Loucy (cell line): ENCODE measurements around the gene LTA.

ENCODE experiments used
- H2AFZ ChIP-seq: fragments of 200-600 bp; sonication (generic); 2 replicates; pipeline ENCODE4 v1.6.0; 2016; ENCODE audit warnings: antibody characterized with exemption, mild to moderate bottlenecking, low read length, moderate library complexity
- H3F3A ChIP-seq: fragments of 200-600 bp; 2 replicates; pipeline ENCODE4 v1.6.0; 2016; ENCODE audit warnings: antibody characterized with exemption, low read depth, mild to moderate bottlenecking
- H3K27me3 ChIP-seq: fragments of 200-600 bp; sonication (generic); 2 replicates; pipeline ENCODE4 v1.6.1; 2014; ENCODE audit warnings: low read length, mild to moderate bottlenecking; ENCODE audit not compliant: insufficient read depth, poor library complexity, severe bottlenecking
- H3K36me3 ChIP-seq: fragments of 200-600 bp; sonication (generic); 2 replicates; pipeline ENCODE4 v1.6.1; 2016; ENCODE audit warnings: low read length; ENCODE audit not compliant: insufficient read depth
- H3K4me1 ChIP-seq: fragments of 200-600 bp; sonication (generic); 2 replicates; pipeline ENCODE4 v1.5.1; 2014; ENCODE audit warnings: low read length, mild to moderate bottlenecking; ENCODE audit not compliant: insufficient read depth, poor library complexity, severe bottlenecking
- H3K4me2 ChIP-seq: fragments of 200-600 bp; sonication (generic); 2 replicates; pipeline ENCODE4 v1.6.0; 2014; ENCODE audit warnings: antibody characterized with exemption, low read length, low read depth, mild to moderate bottlenecking; ENCODE audit not compliant: poor library complexity, severe bottlenecking
- H3K4me3 ChIP-seq: fragments of 200-600 bp; sonication (generic); 2 replicates; pipeline ENCODE4 v1.5.1; 2014; ENCODE audit warnings: low read length, mild to moderate bottlenecking, mixed read lengths; ENCODE audit not compliant: poor library complexity, severe bottlenecking
- H3K79me2 ChIP-seq: fragments of 200-600 bp; sonication (generic); 2 replicates; pipeline ENCODE4 v1.6.1; 2014; ENCODE audit warnings: low read length; ENCODE audit not compliant: insufficient read depth
- H3K9ac ChIP-seq: fragments of 200-600 bp; sonication (generic); 2 replicates; pipeline ENCODE4 v1.6.0; 2014; ENCODE audit warnings: mild to moderate bottlenecking, low read depth, low read length, moderate library complexity; ENCODE audit not compliant: poor library complexity, severe bottlenecking
- H3K9me2 ChIP-seq: fragments of 200-600 bp; sonication (generic); replicated peaks from 2 replicates; pipeline ENCODE4 v1.6.1; 2016; ENCODE audit warnings: low read depth, low read length, mixed read lengths
- H3K9me3 ChIP-seq: fragments of 200-600 bp; sonication (generic); 2 replicates; pipeline ENCODE4 v1.6.1; 2014; ENCODE audit warnings: mild to moderate bottlenecking, antibody characterized with exemption, low read length, low read depth; ENCODE audit not compliant: insufficient read depth
- H4K20me1 ChIP-seq: fragments of 200-600 bp; sonication (generic); 2 replicates; pipeline ENCODE4 v1.6.0; 2014; ENCODE audit warnings: antibody characterized with exemption, low read length, mild to moderate bottlenecking; ENCODE audit not compliant: insufficient read depth, poor library complexity, severe bottlenecking
- EZH2phosphoT487 ChIP-seq: fragments of 200-600 bp; IDR thresholded peaks from 2 replicates; pipeline ENCODE4 v1.6.1; 2018; ENCODE audit warnings: antibody characterized with exemption, mild to moderate bottlenecking, moderate library complexity, borderline replicate concordance
- TF ChIP-seq, protein P1 (sequence below): fragments of 200-600 bp; sonication (generic); conservative IDR thresholded peaks from 2 replicates; pipeline ENCODE4 v1.5.1; 2014; ENCODE audit warnings: mild to moderate bottlenecking, antibody characterized with exemption, low read length

LTA gene

DNA sequence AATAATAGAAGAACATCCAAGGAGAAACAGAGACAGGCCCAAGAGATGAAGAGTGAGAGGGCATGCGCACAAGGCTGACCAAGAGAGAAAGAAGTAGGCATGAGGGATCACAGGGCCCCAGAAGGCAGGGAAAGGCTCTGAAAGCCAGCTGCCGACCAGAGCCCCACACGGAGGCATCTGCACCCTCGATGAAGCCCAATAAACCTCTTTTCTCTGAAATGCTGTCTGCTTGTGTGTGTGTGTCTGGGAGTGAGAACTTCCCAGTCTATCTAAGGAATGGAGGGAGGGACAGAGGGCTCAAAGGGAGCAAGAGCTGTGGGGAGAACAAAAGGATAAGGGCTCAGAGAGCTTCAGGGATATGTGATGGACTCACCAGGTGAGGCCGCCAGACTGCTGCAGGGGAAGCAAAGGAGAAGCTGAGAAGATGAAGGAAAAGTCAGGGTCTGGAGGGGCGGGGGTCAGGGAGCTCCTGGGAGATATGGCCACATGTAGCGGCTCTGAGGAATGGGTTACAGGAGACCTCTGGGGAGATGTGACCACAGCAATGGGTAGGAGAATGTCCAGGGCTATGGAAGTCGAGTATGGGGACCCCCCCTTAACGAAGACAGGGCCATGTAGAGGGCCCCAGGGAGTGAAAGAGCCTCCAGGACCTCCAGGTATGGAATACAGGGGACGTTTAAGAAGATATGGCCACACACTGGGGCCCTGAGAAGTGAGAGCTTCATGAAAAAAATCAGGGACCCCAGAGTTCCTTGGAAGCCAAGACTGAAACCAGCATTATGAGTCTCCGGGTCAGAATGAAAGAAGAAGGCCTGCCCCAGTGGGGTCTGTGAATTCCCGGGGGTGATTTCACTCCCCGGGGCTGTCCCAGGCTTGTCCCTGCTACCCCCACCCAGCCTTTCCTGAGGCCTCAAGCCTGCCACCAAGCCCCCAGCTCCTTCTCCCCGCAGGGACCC lies 2.3 kb downstream of the LTA start:
- Histone ChIP-seq H3K36me3 (no peaks in the 10 kb centered on the region), H2AFZ (no peak overlapping the region), H3K4me3 (no peak overlapping the region), H3K9ac (peak overlapping the region; percentile 11), H3F3A (no peaks in the 10 kb centered on the region), H3K4me2 (no peak overlapping the region), H3K27me3 (no peaks in the 10 kb centered on the region), H3K9me2 (no peaks in the 10 kb centered on the region), H3K79me2 (no peaks in the 10 kb centered on the region), H3K4me1 (peaks cover 71% of the 10 kb centered on the region), H4K20me1 (no peaks in the 10 kb centered on the region), H3K9me3 (no peaks in the 10 kb centered on the region)
- TF ChIP-seq, protein P1, sequence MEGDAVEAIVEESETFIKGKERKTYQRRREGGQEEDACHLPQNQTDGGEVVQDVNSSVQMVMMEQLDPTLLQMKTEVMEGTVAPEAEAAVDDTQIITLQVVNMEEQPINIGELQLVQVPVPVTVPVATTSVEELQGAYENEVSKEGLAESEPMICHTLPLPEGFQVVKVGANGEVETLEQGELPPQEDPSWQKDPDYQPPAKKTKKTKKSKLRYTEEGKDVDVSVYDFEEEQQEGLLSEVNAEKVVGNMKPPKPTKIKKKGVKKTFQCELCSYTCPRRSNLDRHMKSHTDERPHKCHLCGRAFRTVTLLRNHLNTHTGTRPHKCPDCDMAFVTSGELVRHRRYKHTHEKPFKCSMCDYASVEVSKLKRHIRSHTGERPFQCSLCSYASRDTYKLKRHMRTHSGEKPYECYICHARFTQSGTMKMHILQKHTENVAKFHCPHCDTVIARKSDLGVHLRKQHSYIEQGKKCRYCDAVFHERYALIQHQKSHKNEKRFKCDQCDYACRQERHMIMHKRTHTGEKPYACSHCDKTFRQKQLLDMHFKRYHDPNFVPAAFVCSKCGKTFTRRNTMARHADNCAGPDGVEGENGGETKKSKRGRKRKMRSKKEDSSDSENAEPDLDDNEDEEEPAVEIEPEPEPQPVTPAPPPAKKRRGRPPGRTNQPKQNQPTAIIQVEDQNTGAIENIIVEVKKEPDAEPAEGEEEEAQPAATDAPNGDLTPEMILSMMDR: peak; percentile 39; the same call in 1 of the 2 replicates
- no peak for TF ChIP-seq EZH2phosphoT487

DNA sequence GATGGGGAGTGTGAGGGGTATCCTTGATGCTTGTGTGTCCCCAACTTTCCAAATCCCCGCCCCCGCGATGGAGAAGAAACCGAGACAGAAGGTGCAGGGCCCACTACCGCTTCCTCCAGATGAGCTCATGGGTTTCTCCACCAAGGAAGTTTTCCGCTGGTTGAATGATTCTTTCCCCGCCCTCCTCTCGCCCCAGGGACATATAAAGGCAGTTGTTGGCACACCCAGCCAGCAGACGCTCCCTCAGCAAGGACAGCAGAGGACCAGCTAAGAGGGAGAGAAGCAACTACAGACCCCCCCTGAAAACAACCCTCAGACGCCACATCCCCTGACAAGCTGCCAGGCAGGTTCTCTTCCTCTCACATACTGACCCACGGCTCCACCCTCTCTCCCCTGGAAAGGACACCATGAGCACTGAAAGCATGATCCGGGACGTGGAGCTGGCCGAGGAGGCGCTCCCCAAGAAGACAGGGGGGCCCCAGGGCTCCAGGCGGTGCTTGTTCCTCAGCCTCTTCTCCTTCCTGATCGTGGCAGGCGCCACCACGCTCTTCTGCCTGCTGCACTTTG lies 3.3 kb downstream of the LTA start, which contains the start of gene TNF:
TNF (plus strand) TSS at position 231 of the 567 bp plus-strand sequence; CDS start at position 408, 177 bp downstream.
- H3K27me3 ChIP-seq: no peaks in the 10 kb centered on the region

GRCh38 chr6:31575952-31576685 lies 4.0 kb downstream of the LTA start:
- TF ChIP-seq, protein P1: no peak
- TF ChIP-seq EZH2phosphoT487: no peak
- Histone ChIP-seq H3K4me3 (peak overlapping the region; percentile 49), H2AFZ (no peak overlapping the region), H3K9me3 (no peaks in the 10 kb centered on the region), H4K20me1 (no peaks in the 10 kb centered on the region), H3K36me3 (no peaks in the 10 kb centered on the region), H3K79me2 (peaks cover 2% of the 10 kb centered on the region), H3K9ac (peak overlapping the region; percentile 54), H3K4me1 (peaks cover 67% of the 10 kb centered on the region), H3K4me2 (peak overlapping the region; percentile 52), H3F3A (no peaks in the 10 kb centered on the region), H3K27me3 (no peaks in the 10 kb centered on the region), H3K9me2 (no peaks in the 10 kb centered on the region)

More for the DNA sequence above, 3.3 kb downstream of the LTA start, which contains the start of gene TNF:
- H3F3A ChIP-seq: no peaks in the 10 kb centered on the region
- peak within 1 kb of the TSS; percentile 52 for H3K4me2 ChIP-seq
- H3K79me2 ChIP-seq: no peaks in the 10 kb centered on the region
- H3K9me3 ChIP-seq: no peaks in the 10 kb centered on the region
- peaks cover 72% of the 10 kb centered on the region for H3K4me1 ChIP-seq
- no peaks in the 10 kb centered on the region for H3K9me2 ChIP-seq
- TF ChIP-seq, protein P1: no peak
- no peak for TF ChIP-seq EZH2phosphoT487
- H3K9ac ChIP-seq: peak within 1 kb of the TSS; percentile 54
- H3K4me3 ChIP-seq: peak within 1 kb of the TSS; percentile 49
- H2AFZ ChIP-seq: no peak within 1 kb of the TSS
- no peaks in the 10 kb centered on the region for H3K36me3 ChIP-seq
- H4K20me1 ChIP-seq: no peaks in the 10 kb centered on the region
